ENCODE data around the gene ZNHIT2. TPM values are rescaled to one million over a fixed set of nuclear protein-coding genes. Genes with fewer than 3 reads are reported as not detected.

The ZNHIT2 gene
- total and polyA plus RNA-seq, 2 experiments from 2014 or later, result 17.7 to 18.1 TPM

DNA sequence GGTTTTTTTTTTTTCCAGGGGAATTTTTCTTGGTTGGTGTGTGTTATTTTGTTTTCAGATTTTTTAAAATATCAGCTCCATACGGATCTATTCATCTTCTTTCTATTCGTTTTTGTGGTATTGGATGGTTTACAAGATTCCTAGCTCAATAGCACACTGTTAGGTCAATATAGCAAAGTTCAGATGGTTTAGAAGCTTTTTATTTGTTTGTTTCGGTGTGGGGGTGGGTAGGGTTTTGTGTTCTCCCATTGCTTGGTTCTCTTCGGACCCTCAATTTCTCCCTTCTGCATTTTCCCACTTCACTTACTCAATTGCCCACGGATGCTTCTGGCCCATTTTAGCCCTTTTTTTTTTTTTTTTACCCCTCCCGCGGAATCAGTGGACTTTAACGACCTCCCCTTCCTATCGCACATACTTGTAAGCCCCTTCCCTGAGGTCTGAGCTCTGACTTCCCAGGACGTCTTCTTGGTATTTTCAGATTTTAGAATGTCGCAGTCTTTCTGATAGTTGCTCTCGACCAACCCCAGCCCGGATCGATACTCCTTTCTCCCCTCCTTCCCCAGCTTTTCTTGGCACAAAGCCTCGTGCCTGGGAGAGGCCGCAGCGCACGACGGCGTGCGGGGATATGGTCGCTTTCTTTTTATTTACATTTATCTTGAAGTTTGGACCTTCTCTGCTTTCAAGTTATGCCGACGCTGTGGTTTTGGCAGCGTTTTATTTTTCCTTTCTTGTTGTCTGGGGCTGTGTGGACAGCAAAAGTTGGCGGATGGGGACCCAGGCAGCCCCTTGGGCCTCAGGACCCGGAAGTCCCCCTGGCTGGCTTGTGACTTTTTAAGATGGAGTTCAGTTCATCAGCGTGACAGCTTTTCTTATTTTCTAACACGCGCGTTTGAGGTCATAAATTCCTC lies 48.2 kb upstream of the ZNHIT2 start (continued):
- TF ChIP-seq ZNF462 (CRISPR knock-in tag; IDR thresholded peaks at IDR 0.05) (no peak), CREB1 (CRISPR knock-in tag; IDR thresholded peaks at IDR 0.05; ENCODE audit: low read depth) (no peak), NANOG (IDR thresholded peaks at IDR 0.05; ENCODE audit: borderline replicate concordance) (no peak), EZH2 (IDR thresholded peaks at IDR 0.05; ENCODE audit: low read depth, unreplicated experiment) (no peak), JUNB (IDR thresholded peaks at IDR 0.05; ENCODE audit: unreplicated experiment) (no peak)
- TF ChIP-seq, protein P1, sequence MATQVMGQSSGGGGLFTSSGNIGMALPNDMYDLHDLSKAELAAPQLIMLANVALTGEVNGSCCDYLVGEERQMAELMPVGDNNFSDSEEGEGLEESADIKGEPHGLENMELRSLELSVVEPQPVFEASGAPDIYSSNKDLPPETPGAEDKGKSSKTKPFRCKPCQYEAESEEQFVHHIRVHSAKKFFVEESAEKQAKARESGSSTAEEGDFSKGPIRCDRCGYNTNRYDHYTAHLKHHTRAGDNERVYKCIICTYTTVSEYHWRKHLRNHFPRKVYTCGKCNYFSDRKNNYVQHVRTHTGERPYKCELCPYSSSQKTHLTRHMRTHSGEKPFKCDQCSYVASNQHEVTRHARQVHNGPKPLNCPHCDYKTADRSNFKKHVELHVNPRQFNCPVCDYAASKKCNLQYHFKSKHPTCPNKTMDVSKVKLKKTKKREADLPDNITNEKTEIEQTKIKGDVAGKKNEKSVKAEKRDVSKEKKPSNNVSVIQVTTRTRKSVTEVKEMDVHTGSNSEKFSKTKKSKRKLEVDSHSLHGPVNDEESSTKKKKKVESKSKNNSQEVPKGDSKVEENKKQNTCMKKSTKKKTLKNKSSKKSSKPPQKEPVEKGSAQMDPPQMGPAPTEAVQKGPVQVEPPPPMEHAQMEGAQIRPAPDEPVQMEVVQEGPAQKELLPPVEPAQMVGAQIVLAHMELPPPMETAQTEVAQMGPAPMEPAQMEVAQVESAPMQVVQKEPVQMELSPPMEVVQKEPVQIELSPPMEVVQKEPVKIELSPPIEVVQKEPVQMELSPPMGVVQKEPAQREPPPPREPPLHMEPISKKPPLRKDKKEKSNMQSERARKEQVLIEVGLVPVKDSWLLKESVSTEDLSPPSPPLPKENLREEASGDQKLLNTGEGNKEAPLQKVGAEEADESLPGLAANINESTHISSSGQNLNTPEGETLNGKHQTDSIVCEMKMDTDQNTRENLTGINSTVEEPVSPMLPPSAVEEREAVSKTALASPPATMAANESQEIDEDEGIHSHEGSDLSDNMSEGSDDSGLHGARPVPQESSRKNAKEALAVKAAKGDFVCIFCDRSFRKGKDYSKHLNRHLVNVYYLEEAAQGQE (IDR thresholded peaks at IDR 0.05; ENCODE audit: unreplicated experiment), result no peak

Data from GM23338 (cell line).